ENCODE data around the gene GRID2IP.
"Not testable (repeated sequence)": the region's sequence is repeated elsewhere in the genome, so short reads cannot be mapped to it uniquely, and the experiment has no call there.

The GRID2IP gene

GRCh38 chr7:6576867-6577368 lies 25.7 kb upstream of the GRID2IP start:
- not testable (repeated sequence) for H3K9me3 ChIP-seq (ENCODE audit: control insufficient read depth, insufficient read depth, low read depth, low read length); H3K4me1 ChIP-seq (ENCODE audit: control insufficient read depth, insufficient read depth, low read length)
- POLR2A ChIA-PET = interaction anchor here (0.6 to 1.0 kb wide), 2 partner anchors 13 to 36 kb away, joined by 3 read pairs; partner anchors contain the start of gene INTS15
- Histone ChIP-seq H3K36me3 (ENCODE audit: control insufficient read depth in 2 of 2, insufficient read depth in 1 of 2, low read length in 2 of 2) (peaks cover 12 to 18% of the 10 kb centered on the region in 2 experiments; a peak in 2 of 3 replicates), H3K4me3 (ENCODE audit: low read depth, low read length) (peak overlapping the region; percentile 82), H3K27ac (ENCODE audit: extremely low read depth, low read depth, low read length) (peak overlapping the region; percentile 93)
- TF ChIP-seq ZNF335 (tag by site-specific recombination; conservative IDR thresholded peaks at IDR 0.05) = 0 out of 2 replicates have a peak, but pooled peaks have one; percentile 60
- peak; percentile 96 for TF ChIP-seq ZNF362 (tag by site-specific recombination; IDR thresholded peaks at IDR 0.05)
- CTCF ChIA-PET = interaction anchor here (1.3 to 3.6 kb wide), 4 partner anchors 13 to 50 kb away, joined by 4 to 19 read pairs (median 6); partner anchors contain the start of gene INTS15

GRCh38 chr7:6576024-6576866 lies 25.0 kb upstream of the GRID2IP start:
- ChIA-PET CTCF (interaction anchor here (0.9 to 3.6 kb wide), 6 partner anchors 14 to 132 kb away, joined by 3 to 19 read pairs (median 4); partner anchors contain the start of gene INTS15), POLR2A (interaction anchor here (0.6 kb wide), 1 partner anchor 36 kb away, joined by 3 read pairs; no protein-coding TSS in a partner anchor)
- Histone ChIP-seq H3K4me1 (ENCODE audit: control insufficient read depth, insufficient read depth, low read length) (no peaks in the 10 kb centered on the region; the same call in 1 of the 2 replicates), H3K4me3 (ENCODE audit: low read depth, low read length) (peak overlapping the region; percentile 54), H3K36me3 (ENCODE audit: control insufficient read depth in 2 of 2, insufficient read depth in 1 of 2, low read length in 2 of 2) (peaks cover 7 to 11% of the 10 kb centered on the region in 2 experiments; a peak in 2 of 3 replicates), H3K27ac (ENCODE audit: extremely low read depth, low read depth, low read length) (no peak overlapping the region), H3K9me3 (ENCODE audit: control insufficient read depth, insufficient read depth, low read depth, low read length) (no peaks in the 10 kb centered on the region)
- TF ChIP-seq CTCF (tag by site-specific recombination; IDR thresholded peaks at IDR 0.05) (peak; percentile 40; the same call in 1 of the 2 replicates), ZNF148 (tag by site-specific recombination; IDR thresholded peaks at IDR 0.05; ENCODE audit: borderline replicate concordance) (no peak)

- no peak overlapping the region for H3K4me3 ChIP-seq (ENCODE audit: low read depth, low read length)
- no peak overlapping the region for H3K27ac ChIP-seq (ENCODE audit: extremely low read depth, low read depth, low read length)
- ChIA-PET POLR2A (interaction anchor here (0.6 kb wide), 2 partner anchors 70 to 1066 kb away, joined by 3 to 6 read pairs; no protein-coding TSS in a partner anchor), CTCF (interaction anchor here (0.7 to 3.6 kb wide), 9 partner anchors 14 to 131 kb away, joined by 3 to 19 read pairs (median 4); partner anchors contain the start of gene INTS15)
- H3K9me3 ChIP-seq (ENCODE audit: control insufficient read depth, insufficient read depth, low read depth, low read length) = no peaks in the 10 kb centered on the region
- peaks cover 3% of the 10 kb centered on the region in 2 experiments; a peak in 2 of 3 replicates for H3K36me3 ChIP-seq (ENCODE audit: control insufficient read depth in 2 of 2, insufficient read depth in 1 of 2, low read length in 2 of 2)
- no peak for TF ChIP-seq PRDM1 (tag by site-specific recombination; IDR thresholded peaks at IDR 0.05)
- TF ChIP-seq ZNF362 (tag by site-specific recombination; IDR thresholded peaks at IDR 0.05) = 0 out of 2 replicates have a peak, but pooled peaks have one; percentile 18
- no peak for TF ChIP-seq IKZF3 (tag by site-specific recombination; IDR thresholded peaks at IDR 0.05)
- TF ChIP-seq ZNF549 (tag by site-specific recombination; IDR thresholded peaks at IDR 0.05) = no peak
- no peaks in the 10 kb centered on the region; the same call in 1 of the 2 replicates for H3K4me1 ChIP-seq (ENCODE audit: control insufficient read depth, insufficient read depth, low read length)
These were observed 24.2 kb upstream of the GRID2IP start for GRCh38 chr7:6575281-6576023.

Measured in HEK293 (cell line).